Osteocyte (in vitro differentiated cells): ENCODE measurements around the gene KCNH3. TPM values are rescaled to one million over a fixed set of nuclear protein-coding genes. Genes with fewer than 3 reads are reported as not detected.
"Not testable (repeated sequence)": the region's sequence is repeated elsewhere in the genome, so short reads cannot be mapped to it uniquely, and the experiment has no call there.

Experiments used
- DNase-seq: peaks from one replicate; pipeline ENCODE4 v3.0.0; 2021; ENCODE audit warnings: mixed read lengths; ENCODE audit not compliant: unreplicated experiment; ENCODE audit errors: extremely low spot score
- H3K27ac Mint-ChIP-seq: one replicate; pipeline ENCODE4 v1.8.0; 2021; ENCODE audit warnings: mild to moderate bottlenecking, mixed read lengths; ENCODE audit not compliant: unreplicated experiment
- H3K27me3 Mint-ChIP-seq: one replicate; pipeline ENCODE4 v1.8.0; 2021; ENCODE audit warnings: mixed read lengths; ENCODE audit not compliant: unreplicated experiment
- H3K36me3 Mint-ChIP-seq: one replicate; pipeline ENCODE4 v1.8.0; 2021; ENCODE audit warnings: mixed read lengths; ENCODE audit not compliant: unreplicated experiment
- H3K4me1 Mint-ChIP-seq: one replicate; pipeline ENCODE4 v1.8.0; 2021; ENCODE audit warnings: mixed read lengths; ENCODE audit not compliant: unreplicated experiment
- H3K4me3 Mint-ChIP-seq: one replicate; pipeline ENCODE4 v1.8.0; 2021; ENCODE audit warnings: mild to moderate bottlenecking, moderate library complexity, mixed read lengths; ENCODE audit not compliant: unreplicated experiment
- H3K9me3 Mint-ChIP-seq: one replicate; pipeline ENCODE4 v1.8.0; 2021; ENCODE audit warnings: mixed read lengths; ENCODE audit not compliant: unreplicated experiment
- CTCF ChIP-seq: fragments of 200-600 bp; sonication (generic); IDR thresholded peaks from 2 replicates; pipeline ENCODE4 v1.5.0; 2021; ENCODE audit warnings: antibody characterized with exemption, mild to moderate bottlenecking, moderate library complexity
- total RNA-seq: library from RNA; stranded (reverse); gene quantifications from 2 replicates; pipeline ENCODE4 v1.2.1, GENCODE V29; 2021

Gene KCNH3
- total RNA-seq, 1 donor from 2014 or later, result 0.35 TPM

GRCh38 chr12:49505672-49506071, 33.2 kb upstream of the KCNH3 start:
- Mint-ChIP-seq H3K4me3 (no peak overlapping the region), H3K4me1 (peaks cover 15% of the 10 kb centered on the region), H3K27ac (no peak overlapping the region), H3K27me3 (no peaks in the 10 kb centered on the region), H3K36me3 (peaks cover 17% of the 10 kb centered on the region), H3K9me3 (no peaks in the 10 kb centered on the region)
- TF ChIP-seq CTCF, result no peak
- DNase-seq, result no peak

- Mint-ChIP-seq H3K27me3 (no peaks in the 10 kb centered on the region), H3K36me3 (peaks cover 7% of the 10 kb centered on the region), H3K4me1 (peaks cover 15% of the 10 kb centered on the region), H3K27ac (peak overlapping the region; percentile 68), H3K4me3 (no peak overlapping the region), H3K9me3 (no peaks in the 10 kb centered on the region)
- no peak for DNase-seq
- TF ChIP-seq CTCF, result no peak
Measured at GRCh38 chr12:49507139-49507538, 31.7 kb upstream of the KCNH3 start.

GRCh38 chr12:49509681-49510080, 29.1 kb upstream of the KCNH3 start:
- not testable (repeated sequence) for DNase-seq, H3K9me3 Mint-ChIP-seq, H3K36me3 Mint-ChIP-seq, H3K27me3 Mint-ChIP-seq, H3K27ac Mint-ChIP-seq, H3K4me3 Mint-ChIP-seq
- H3K4me1 Mint-ChIP-seq, result peaks cover 12% of the 10 kb centered on the region

GRCh38 chr12:49511410-49511809, 27.4 kb upstream of the KCNH3 start:
- no peak for TF ChIP-seq CTCF
- Mint-ChIP-seq H3K36me3 (no peaks in the 10 kb centered on the region), H3K27me3 (no peaks in the 10 kb centered on the region), H3K4me1 (peaks cover 17% of the 10 kb centered on the region), H3K9me3 (no peaks in the 10 kb centered on the region), H3K27ac (no peak overlapping the region), H3K4me3 (no peak overlapping the region)
- DNase-seq, result no peak

GRCh38 chr12:49512546-49512945, 26.3 kb upstream of the KCNH3 start:
- no peak for TF ChIP-seq CTCF
- Mint-ChIP-seq H3K27ac (no peak overlapping the region), H3K9me3 (no peaks in the 10 kb centered on the region)

GRCh38 chr12:49515266-49515665, 23.6 kb upstream of the KCNH3 start:
- peaks cover 7% of the 10 kb centered on the region for H3K36me3 Mint-ChIP-seq

More at GRCh38 chr12:49512546-49512945, 26.3 kb upstream of the KCNH3 start:
- Mint-ChIP-seq H3K4me3 (no peak overlapping the region), H3K4me1 (peaks cover 8% of the 10 kb centered on the region), H3K36me3 (no peaks in the 10 kb centered on the region), H3K27me3 (no peaks in the 10 kb centered on the region)
- DNase-seq, result no peak

More at GRCh38 chr12:49515266-49515665, 23.6 kb upstream of the KCNH3 start:
- Mint-ChIP-seq H3K9me3 (no peaks in the 10 kb centered on the region), H3K27me3 (no peaks in the 10 kb centered on the region), H3K4me3 (no peak overlapping the region), H3K4me1 (peaks cover 8% of the 10 kb centered on the region), H3K27ac (no peak overlapping the region)
- no peak for DNase-seq
- TF ChIP-seq CTCF, result no peak
